Measurements from ENCODE around the gene ACOT9. TPM values are rescaled to one million over a fixed set of nuclear protein-coding genes. Genes with fewer than 3 reads are reported as not detected.

ACOT9 gene, protein sequence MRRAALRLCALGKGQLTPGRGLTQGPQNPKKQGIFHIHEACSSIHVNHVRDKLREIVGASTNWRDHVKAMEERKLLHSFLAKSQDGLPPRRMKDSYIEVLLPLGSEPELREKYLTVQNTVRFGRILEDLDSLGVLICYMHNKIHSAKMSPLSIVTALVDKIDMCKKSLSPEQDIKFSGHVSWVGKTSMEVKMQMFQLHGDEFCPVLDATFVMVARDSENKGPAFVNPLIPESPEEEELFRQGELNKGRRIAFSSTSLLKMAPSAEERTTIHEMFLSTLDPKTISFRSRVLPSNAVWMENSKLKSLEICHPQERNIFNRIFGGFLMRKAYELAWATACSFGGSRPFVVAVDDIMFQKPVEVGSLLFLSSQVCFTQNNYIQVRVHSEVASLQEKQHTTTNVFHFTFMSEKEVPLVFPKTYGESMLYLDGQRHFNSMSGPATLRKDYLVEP
- total RNA-seq, result 10 to 100 TPM; 11.1 to 29.7 (median 19.3) TPM

GRCh38 chrX:23742697-23743622 lies at the start of gene ACOT9:
Gene ACOT9, minus strand, starts transcription at chrX:23743276. Its CDS starts 132 bp downstream, at chrX:23743144.
- 1 to 29% methylated on average over 6 to 48 of the region's 73 CpGs for WGBS, 2 donors
- peak within 1 kb of the TSS; percentile 43 for H3K4me3 ChIP-seq (ENCODE audit: low read depth, poor library complexity, severe bottlenecking)

GRCh38 chrX:23790155-23790497 lies 47.0 kb upstream of the ACOT9 start:
- intact Hi-C loops (cut with DNase I; ENCODE audit: low total_unique reads), result no loop called here
- WGBS, 2 donors, result 98% methylated on average over 11 of the region's 11 CpGs
- TF ChIP-seq POLR2A (IDR thresholded peaks at IDR 0.05), result no peak
- TF ChIP-seq, protein P1, sequence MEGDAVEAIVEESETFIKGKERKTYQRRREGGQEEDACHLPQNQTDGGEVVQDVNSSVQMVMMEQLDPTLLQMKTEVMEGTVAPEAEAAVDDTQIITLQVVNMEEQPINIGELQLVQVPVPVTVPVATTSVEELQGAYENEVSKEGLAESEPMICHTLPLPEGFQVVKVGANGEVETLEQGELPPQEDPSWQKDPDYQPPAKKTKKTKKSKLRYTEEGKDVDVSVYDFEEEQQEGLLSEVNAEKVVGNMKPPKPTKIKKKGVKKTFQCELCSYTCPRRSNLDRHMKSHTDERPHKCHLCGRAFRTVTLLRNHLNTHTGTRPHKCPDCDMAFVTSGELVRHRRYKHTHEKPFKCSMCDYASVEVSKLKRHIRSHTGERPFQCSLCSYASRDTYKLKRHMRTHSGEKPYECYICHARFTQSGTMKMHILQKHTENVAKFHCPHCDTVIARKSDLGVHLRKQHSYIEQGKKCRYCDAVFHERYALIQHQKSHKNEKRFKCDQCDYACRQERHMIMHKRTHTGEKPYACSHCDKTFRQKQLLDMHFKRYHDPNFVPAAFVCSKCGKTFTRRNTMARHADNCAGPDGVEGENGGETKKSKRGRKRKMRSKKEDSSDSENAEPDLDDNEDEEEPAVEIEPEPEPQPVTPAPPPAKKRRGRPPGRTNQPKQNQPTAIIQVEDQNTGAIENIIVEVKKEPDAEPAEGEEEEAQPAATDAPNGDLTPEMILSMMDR (IDR thresholded peaks at IDR 0.05), result no peak
- DNase-seq (ENCODE audit: low spot score in 2 of 2), result no peak
- no peak overlapping the region for H3K4me3 ChIP-seq (ENCODE audit: low read depth, poor library complexity, severe bottlenecking)

More at GRCh38 chrX:23742697-23743622, at the start of gene ACOT9:
- DNase-seq (ENCODE audit: low spot score in 2 of 2), result peak; percentile 87 to 98
- intact Hi-C loops (cut with DNase I; ENCODE audit: low total_unique reads), result no loop called here
- TF ChIP-seq, protein P1 (IDR thresholded peaks at IDR 0.05), result no peak
- no peak for TF ChIP-seq POLR2A (IDR thresholded peaks at IDR 0.05)

DNA sequence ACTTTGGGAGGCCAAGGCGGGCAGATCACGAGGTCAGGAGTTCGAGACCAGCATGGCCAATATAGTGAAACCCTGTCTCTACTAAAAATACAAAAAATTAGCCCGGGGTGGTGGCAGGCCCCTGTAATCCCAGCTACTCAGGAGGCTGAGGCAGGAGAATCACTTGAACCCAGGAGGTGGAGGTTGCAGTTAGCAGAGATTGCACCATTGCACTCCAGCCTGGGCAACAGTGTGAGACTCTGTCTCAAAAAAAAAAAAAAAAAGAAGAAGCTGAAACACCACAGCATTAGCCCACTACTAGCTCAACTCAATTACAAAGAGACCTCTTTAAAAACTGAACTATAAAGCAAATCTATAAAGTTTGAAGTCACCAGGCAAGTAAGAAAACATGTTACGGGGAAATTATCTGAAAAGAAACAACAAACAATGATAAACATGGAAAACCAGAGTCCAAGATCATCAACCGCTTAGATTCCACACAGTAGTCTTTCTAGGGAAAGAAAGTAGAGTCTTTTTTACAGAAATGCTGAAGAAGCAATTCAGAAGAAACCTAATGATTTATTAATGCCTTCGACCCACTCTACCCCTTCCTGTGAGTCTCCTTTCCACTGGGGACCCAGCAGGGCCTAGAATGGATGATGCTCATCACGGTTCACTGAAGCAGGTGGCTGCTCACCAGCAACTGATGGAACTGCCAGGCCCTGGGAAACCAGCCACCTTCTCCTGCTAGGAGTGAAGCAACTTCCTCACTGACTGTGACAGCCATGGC lies 46.5 kb upstream of the ACOT9 start:
- DNase-seq (ENCODE audit: low spot score in 2 of 2), result no peak
- 84 to 94% methylated on average over 5 to 8 of the region's 8 CpGs for WGBS, 2 donors
- intact Hi-C loops (cut with DNase I; ENCODE audit: low total_unique reads), result no loop called here
- TF ChIP-seq, protein P1 (IDR thresholded peaks at IDR 0.05), result no peak
- TF ChIP-seq POLR2A (IDR thresholded peaks at IDR 0.05), result no peak
- no peak overlapping the region for H3K4me3 ChIP-seq (ENCODE audit: low read depth, poor library complexity, severe bottlenecking)

GRCh38 chrX:23788946-23789345 lies 45.9 kb upstream of the ACOT9 start:
- DNase-seq (ENCODE audit: low spot score in 2 of 2), result no peak
- TF ChIP-seq, protein P1 (IDR thresholded peaks at IDR 0.05), result no peak
- no peak for TF ChIP-seq POLR2A (IDR thresholded peaks at IDR 0.05)
- no peak overlapping the region for H3K4me3 ChIP-seq (ENCODE audit: low read depth, poor library complexity, severe bottlenecking)
- WGBS, 2 donors, result 72 to 77% methylated on average over 4 of the region's 4 CpGs
- intact Hi-C loops (cut with DNase I; ENCODE audit: low total_unique reads), result no loop called here

DNA sequence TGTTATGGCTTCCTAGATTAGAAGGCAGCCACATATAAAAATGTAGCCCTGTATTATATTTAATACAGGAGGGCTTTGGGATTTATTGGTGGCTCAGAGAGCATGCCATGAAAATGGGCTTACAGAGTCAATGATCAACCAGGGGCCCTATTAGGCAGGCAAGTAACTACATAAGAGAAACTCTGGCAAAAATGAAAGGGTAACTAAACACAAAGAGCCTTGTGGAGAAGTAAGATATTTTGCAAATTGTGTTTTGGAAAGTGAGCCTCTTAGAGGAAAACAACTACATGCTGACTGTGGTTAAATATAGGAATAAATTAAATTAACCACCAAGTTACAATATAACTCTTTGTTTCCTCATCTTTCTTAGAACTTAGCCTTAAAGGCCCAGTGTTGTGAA lies 45.4 kb upstream of the ACOT9 start:
- no peak for DNase-seq (ENCODE audit: low spot score in 2 of 2)
- TF ChIP-seq, protein P1 (IDR thresholded peaks at IDR 0.05), result no peak
- no peak for TF ChIP-seq POLR2A (IDR thresholded peaks at IDR 0.05)
- no peak overlapping the region for H3K4me3 ChIP-seq (ENCODE audit: low read depth, poor library complexity, severe bottlenecking)
- intact Hi-C loops (cut with DNase I; ENCODE audit: low total_unique reads), result no loop called here

All from lower leg skin (tissue), 4 donors.